H1 (cell line): ENCODE results near the gene SLC8A1. TPM values are rescaled to one million over a fixed set of nuclear protein-coding genes. Genes with fewer than 3 reads are reported as not detected.
"Not testable (repeated sequence)": the region's sequence is repeated elsewhere in the genome, so short reads cannot be mapped to it uniquely, and the experiment has no call there.

Experiments
- CTCF ChIA-PET: fragments of 300-600 bp; sonication (Branson Sonifier 250); formaldehyde crosslinking; loops from one replicate; lab custom pipeline; 2021; ENCODE audit not compliant: partially characterized antibody; lab: Charles Lee
- POLR2A ChIA-PET: fragments of 300-600 bp; sonication (Branson Sonifier 250); formaldehyde crosslinking; loops from one replicate; lab custom pipeline; 2021; ENCODE audit warnings: inconsistent platforms; ENCODE audit not compliant: partially characterized antibody; lab: Charles Lee
- DNase-seq, 2 experiments: peaks; one replicate each; pipeline versions ENCODE4 v3.0.0 to v3.0.0-alpha.2; 2010 to 2022; ENCODE audit warnings: low spot score in 2 of 2, low read depth in 1 of 2, mixed read lengths in 1 of 2
- FAIRE-seq: peaks from 2 replicates; lab custom pipeline; 2011; peaks lifted over from hg19 to GRCh38; lab: Jason Lieb, UNC
- H2AFZ ChIP-seq: 2 replicates; pipeline ENCODE4 v1.8.1; 2012; ENCODE audit warnings: low read length, inconsistent platforms
- H2AK5ac ChIP-seq: 2 replicates; pipeline ENCODE4 v1.6.1; 2013; ENCODE audit warnings: low read depth, low read length
- H2BK120ac ChIP-seq: replicated peaks from 2 replicates; pipeline ENCODE3; 2013; ENCODE audit warnings: low read depth, low read length, inconsistent platforms
- H2BK12ac ChIP-seq: 2 replicates; pipeline ENCODE4 v1.6.1; 2013; ENCODE audit warnings: low read depth, low read length
- H2BK15ac ChIP-seq: 2 replicates; pipeline ENCODE4 v1.6.1; 2013; ENCODE audit warnings: low read length
- H2BK20ac ChIP-seq: 2 replicates; pipeline ENCODE4 v1.6.1; 2013; ENCODE audit warnings: low read length
- H2BK5ac ChIP-seq: 2 replicates; pipeline ENCODE4 v1.6.1; 2013; ENCODE audit warnings: low read depth, low read length
- H3K14ac ChIP-seq: 2 replicates; pipeline ENCODE4 v1.6.1; 2013; ENCODE audit warnings: inconsistent platforms; ENCODE audit not compliant: insufficient read length
- H3K18ac ChIP-seq: 2 replicates; pipeline ENCODE4 v1.6.1; 2013; ENCODE audit warnings: low read length; ENCODE audit errors: extremely low read depth
- H3K23ac ChIP-seq: 2 replicates; pipeline ENCODE4 v1.6.1; 2013; ENCODE audit warnings: inconsistent platforms; ENCODE audit not compliant: insufficient read length
- H3K23me2 ChIP-seq: 2 replicates; pipeline ENCODE4 v1.6.1; 2013; ENCODE audit warnings: low read depth, low read length
- H3K27ac ChIP-seq: 2 replicates; pipeline ENCODE4 v1.6.1; 2011; ENCODE audit warnings: low read depth, low read length, inconsistent platforms
- H3K27me3 ChIP-seq, 4 experiments: replicated peaks in 1 of 4; 1 replicate in 1 of 4; 2 replicates in 3 of 4; pipeline versions ENCODE4 v1.6.1 to v1.8.1; 2011 to 2013; ENCODE audit warnings: low read length in 3 of 4, mild to moderate bottlenecking in 3 of 4, inconsistent platforms in 2 of 4, mixed read lengths in 2 of 4, moderate library complexity in 1 of 4; ENCODE audit not compliant: control insufficient read depth in 3 of 4, insufficient read depth in 3 of 4; ENCODE audit errors: extremely low read depth in 1 of 4
- H3K36me3 ChIP-seq, 4 experiments: 2 replicates each; pipeline versions ENCODE4 v1.6.1 to v1.8.1; 2011 to 2013; ENCODE audit warnings: mild to moderate bottlenecking in 4 of 4, low read length in 3 of 4, moderate library complexity in 2 of 4, control low read depth in 1 of 4, inconsistent platforms in 1 of 4; ENCODE audit not compliant: insufficient read depth in 4 of 4, control insufficient read depth in 2 of 4
- H3K4ac ChIP-seq: replicated peaks from 2 replicates; pipeline ENCODE3; 2013; ENCODE audit warnings: low read length, low read depth, mixed read lengths, inconsistent platforms; ENCODE audit not compliant: insufficient read length
- H3K4me1 ChIP-seq, 4 experiments: replicated peaks in 1 of 4; 1 replicate in 1 of 4; 2 replicates in 3 of 4; pipeline versions ENCODE4 v1.6.1 to v1.8.1; 2011 to 2013; ENCODE audit warnings: low read length in 3 of 4, inconsistent platforms in 2 of 4, mixed read lengths in 1 of 4; ENCODE audit not compliant: insufficient read depth in 4 of 4, control insufficient read depth in 3 of 4
- H3K4me2 ChIP-seq, 2 experiments: 2 replicates each; pipeline versions ENCODE4 v1.6.1 to v1.8.1; 2011 to 2013; ENCODE audit warnings: low read depth in 2 of 2, low read length in 2 of 2, control low read depth in 1 of 2, inconsistent platforms in 1 of 2, mild to moderate bottlenecking in 1 of 2; ENCODE audit not compliant: insufficient read depth in 1 of 2
- H3K4me3 ChIP-seq, 4 experiments: fragments of 200-600, 300-600 bp in 1 of 4; sonication (generic), shearing (Covaris generic), sonication (Bioruptor Twin) in 1 of 4; 2 replicates each; pipeline versions ENCODE4 v1.5.1 to v1.8.1; 2011 to 2016; ENCODE audit warnings: low read length in 4 of 4, low read depth in 3 of 4, control low read depth in 2 of 4, inconsistent platforms in 2 of 4, mild to moderate bottlenecking in 2 of 4, mixed read lengths in 1 of 4, moderate library complexity in 1 of 4; ENCODE audit not compliant: insufficient read depth in 2 of 4; ENCODE audit errors: extremely low read depth in 1 of 4
- H3K56ac ChIP-seq: replicated peaks from 2 replicates; pipeline ENCODE3; 2013; ENCODE audit warnings: low read depth, mild to moderate bottlenecking, mixed read lengths, low read length, inconsistent platforms; ENCODE audit not compliant: insufficient read length
- H3K79me1 ChIP-seq: 2 replicates; pipeline ENCODE4 v1.6.1; 2013; ENCODE audit warnings: low read depth, low read length, control low read depth
- H3K79me2 ChIP-seq, 2 experiments: 2 replicates each; pipeline versions ENCODE4 v1.6.1 to v1.8.1; 2012 to 2013; ENCODE audit warnings: low read length in 2 of 2, mild to moderate bottlenecking in 2 of 2, inconsistent platforms in 1 of 2; ENCODE audit not compliant: insufficient read depth in 2 of 2, control insufficient read depth in 1 of 2
- H3K9ac ChIP-seq, 4 experiments: replicated peaks in 1 of 4; 1 replicate in 1 of 4; 2 replicates in 3 of 4; pipeline versions ENCODE4 v1.6.1 to v1.8.1; 2011 to 2013; ENCODE audit warnings: low read depth in 3 of 4, low read length in 3 of 4, control low read depth in 2 of 4, mild to moderate bottlenecking in 2 of 4, moderate library complexity in 2 of 4, inconsistent platforms in 1 of 4; ENCODE audit errors: extremely low read depth in 1 of 4
- H3K9me3 ChIP-seq, 2 experiments: 2 replicates each; pipeline versions ENCODE4 v1.6.1 to v1.8.1; 2012 to 2013; ENCODE audit warnings: mild to moderate bottlenecking in 2 of 2, moderate library complexity in 2 of 2, control low read depth in 1 of 2, inconsistent platforms in 1 of 2, low read depth in 1 of 2, low read length in 1 of 2, mixed read lengths in 1 of 2; ENCODE audit not compliant: insufficient read depth in 2 of 2
- H4K20me1 ChIP-seq, 2 experiments: replicated peaks in 1 of 2; 2 replicates each; pipeline versions ENCODE3 to v1.8.1; 2011 to 2013; ENCODE audit warnings: inconsistent platforms in 2 of 2, low read length in 2 of 2, mild to moderate bottlenecking in 1 of 2; ENCODE audit not compliant: insufficient read depth in 2 of 2, control insufficient read depth in 1 of 2
- H4K5ac ChIP-seq: 2 replicates; pipeline ENCODE4 v1.6.1; 2013; ENCODE audit warnings: low read length, low read depth, mixed read lengths, inconsistent platforms; ENCODE audit not compliant: insufficient read length
- H4K8ac ChIP-seq: 2 replicates; pipeline ENCODE4 v1.8.0; 2013; ENCODE audit warnings: mild to moderate bottlenecking, moderate library complexity, low read length, inconsistent platforms; ENCODE audit not compliant: insufficient read depth; ENCODE audit errors: extremely low read depth
- H4K91ac ChIP-seq: replicated peaks from 2 replicates; pipeline ENCODE3; 2013; ENCODE audit warnings: low read length, mixed read lengths, inconsistent platforms; ENCODE audit not compliant: insufficient read length
- polyA plus RNA-seq, 7 experiments: library from polyadenylated mRNA; depleted of rRNA in 3 of 7; stranded (reverse) in 5 of 7; unstranded in 2 of 7; fragments of >200 nt in 5 of 7; fragments of 200-250 nt in 2 of 7; gene quantifications; 1 replicate in 5 of 7; 2 replicates in 1 of 7; 4 replicates in 1 of 7; pipeline versions ENCODE4 v1.2.1 to v1.2.3, GENCODE V29; 2011 to 2013; ENCODE audit warnings: missing spikeins in 2 of 7, mixed read lengths in 2 of 7
- total RNA-seq: library from RNA; stranded (reverse); fragmentation: NEBNext Ultra II Directional; extraction: Animal tissue kit (Norgen Biotek cat#: 25700); gene quantifications from 2 replicates; pipeline ENCODE4 v1.2.1, GENCODE V29; 2021

The SLC8A1 gene
- total and polyA plus RNA-seq, 2 of the 8 experiments (the other 6 are each of a cell fraction or from before 2014, with no cell fraction given) = 0.68 to 3.6 TPM

GRCh38 chr2:40073336-40073735 lies 378.6 kb downstream of the SLC8A1 start:
- H2BK20ac ChIP-seq, H3K4ac ChIP-seq, H2AFZ ChIP-seq, H3K4me3 ChIP-seq, H3K18ac ChIP-seq, DNase-seq, H2BK5ac ChIP-seq, H2BK120ac ChIP-seq, H3K36me3 ChIP-seq, H3K9me3 ChIP-seq, H2AK5ac ChIP-seq, H3K79me1 ChIP-seq, H4K8ac ChIP-seq, H4K5ac ChIP-seq, CTCF ChIA-PET, H3K27me3 ChIP-seq, H3K79me2 ChIP-seq, H3K9ac ChIP-seq, H3K27ac ChIP-seq, H3K14ac ChIP-seq, H2BK12ac ChIP-seq, H3K23ac ChIP-seq, H3K23me2 ChIP-seq, FAIRE-seq, H3K4me1 ChIP-seq, H3K56ac ChIP-seq, POLR2A ChIA-PET, H3K4me2 ChIP-seq, H2BK15ac ChIP-seq, H4K91ac ChIP-seq, H4K20me1 ChIP-seq: not testable (repeated sequence)
